T-helper 22 cell (primary cell): ENCODE data around the gene AFM.

Source experiments
- DNase-seq: peaks from one replicate; pipeline ENCODE4 v3.0.0-alpha.2; 2020; ENCODE audit warnings: low read depth

Gene AFM

GRCh38 chr4:73481358-73481757 lies at the start of gene AFM:
AFM (plus strand) TSS chr4:73481745; CDS start chr4:73481776, 31 bp downstream.
- DNase-seq, result no peak

- no peak for DNase-seq
Measured at GRCh38 chr4:73431813-73432168, 49.8 kb upstream of the AFM start.

GRCh38 chr4:73432169-73433000 lies 49.2 kb upstream of the AFM start:
- no peak for DNase-seq

- DNase-seq, result no peak
Measured at GRCh38 chr4:73433140-73433539, 48.4 kb upstream of the AFM start.

GRCh38 chr4:73434311-73434710 lies 47.2 kb upstream of the AFM start:
- DNase-seq, result no peak

GRCh38 chr4:73435984-73436383 lies 45.6 kb upstream of the AFM start, which contains the start of gene AFP:
AFP (plus strand) TSS chr4:73436221; CDS start chr4:73436263, 42 bp downstream.
- DNase-seq, result no peak

GRCh38 chr4:73436674-73437557 lies 44.6 kb upstream of the AFM start:
- DNase-seq, result no peak

- DNase-seq, result no peak
Measured at GRCh38 chr4:73437558-73437956, 44.0 kb upstream of the AFM start.

GRCh38 chr4:73438048-73438447 lies 43.5 kb upstream of the AFM start:
- no peak for DNase-seq

GRCh38 chr4:73438582-73439215 lies 42.8 kb upstream of the AFM start:
- DNase-seq, result no peak

GRCh38 chr4:73439445-73439844 lies 42.1 kb upstream of the AFM start:
- DNase-seq, result no peak

- DNase-seq, result no peak
Measured at GRCh38 chr4:73439991-73440390, 41.6 kb upstream of the AFM start.

GRCh38 chr4:73440653-73441052 lies 40.9 kb upstream of the AFM start:
- no peak for DNase-seq

- no peak for DNase-seq
Measured at GRCh38 chr4:73442275-73442674, 39.3 kb upstream of the AFM start.

GRCh38 chr4:73443224-73443623 lies 38.3 kb upstream of the AFM start:
- DNase-seq, result no peak

- DNase-seq, result no peak
Measured at GRCh38 chr4:73445383-73446335, 35.9 kb upstream of the AFM start.

- no peak for DNase-seq
Measured at GRCh38 chr4:73446336-73446938, 35.1 kb upstream of the AFM start.

GRCh38 chr4:73447671-73448070 lies 33.9 kb upstream of the AFM start:
- DNase-seq, result no peak

GRCh38 chr4:73448448-73449203 lies 32.9 kb upstream of the AFM start:
- no peak for DNase-seq

- no peak for DNase-seq
Measured at GRCh38 chr4:73450398-73451004, 31.0 kb upstream of the AFM start.
